Right kidney (tissue), 1 donor: ENCODE data around the gene PLA2G15.
A peak's percentile ranks its signal among the peaks of the same experiment; 100 is the strongest.

ENCODE experiments used
- DNase-seq: peaks from one replicate; pipeline ENCODE4 v3.0.0-alpha.2; 2016

PLA2G15 gene

GRCh38 chr16:68298312-68298711 is 53.1 kb downstream of the PLA2G15 start:
- no peak for DNase-seq

- no peak for DNase-seq
Observed at GRCh38 chr16:68298907-68299561, 53.9 kb downstream of the PLA2G15 start.

GRCh38 chr16:68299571-68300453 is 54.6 kb downstream of the PLA2G15 start:
- DNase-seq, result no peak

- no peak for DNase-seq
Observed at GRCh38 chr16:68300734-68301459, 55.7 kb downstream of the PLA2G15 start.

GRCh38 chr16:68306633-68307032 is 61.5 kb downstream of the PLA2G15 start:
- no peak for DNase-seq

GRCh38 chr16:68309799-68310198 is 64.6 kb downstream of the PLA2G15 start:
- no peak for DNase-seq

- peak; percentile 86 for DNase-seq
Observed at GRCh38 chr16:68310437-68310773, 65.2 kb downstream of the PLA2G15 start.
